Activated T-helper 2 cell treated with anti-CD3 and anti-CD28 coated beads, Interferon-gamma antibody, Interleukin-2, Interleukin-4, amounts not matched to agents 10 μg/mL and 5 μg/mL and 100 μg/mL, durations not matched to agents 14 hours and 24 hours and 36 hours (primary cell): ENCODE results near the gene SNAI3. TPM values are rescaled to one million over a fixed set of nuclear protein-coding genes. Genes with fewer than 3 reads are reported as not detected.

Experiments used
- DNase-seq: peaks from one replicate; pipeline ENCODE4 v3.0.0; 2021; ENCODE audit warnings: low spot score
- H3K27ac Mint-ChIP-seq: one replicate; pipeline ENCODE4 v1.8.0; 2021; ENCODE audit warnings: mixed read lengths
- H3K27me3 Mint-ChIP-seq: one replicate; pipeline ENCODE4 v1.8.0; 2021; ENCODE audit warnings: low read depth, mixed read lengths
- H3K36me3 Mint-ChIP-seq: one replicate; pipeline ENCODE4 v1.8.0; 2021; ENCODE audit warnings: low read depth, mixed read lengths
- H3K4me1 Mint-ChIP-seq: one replicate; pipeline ENCODE4 v1.8.0; 2021; ENCODE audit warnings: low read depth, mixed read lengths
- H3K4me3 Mint-ChIP-seq: one replicate; pipeline ENCODE4 v1.8.0; 2021; ENCODE audit warnings: low read depth, mild to moderate bottlenecking, moderate library complexity, mixed read lengths
- H3K9me3 Mint-ChIP-seq: one replicate; pipeline ENCODE4 v1.8.0; 2021; ENCODE audit warnings: mixed read lengths
- intact Hi-C: fragments of 100-400 bp; cut with micrococcal nuclease; formaldehyde crosslinking; loops from one replicate; pipeline ENCODE4 v1.15.1; 2023
- total RNA-seq: library from RNA; stranded (reverse); gene quantifications from 2 replicates; pipeline ENCODE4 v1.2.3, GENCODE V29; 2022

The SNAI3 gene
- total RNA-seq, 1 donor from 2014 or later, result 2.0 TPM

- no peak overlapping the region for H3K4me3 Mint-ChIP-seq
- H3K27ac Mint-ChIP-seq, result no peak overlapping the region
- no peaks in the 10 kb centered on the region for H3K4me1 Mint-ChIP-seq
- intact Hi-C loops, result no loop called here
- H3K9me3 Mint-ChIP-seq, result no peaks in the 10 kb centered on the region
- no peaks in the 10 kb centered on the region for H3K27me3 Mint-ChIP-seq
- H3K36me3 Mint-ChIP-seq, result peaks cover 37% of the 10 kb centered on the region
- DNase-seq, result no peak
These were observed 30.3 kb upstream of the SNAI3 start for GRCh38 chr16:88716601-88717001.

GRCh38 chr16:88716201-88716600, 29.9 kb upstream of the SNAI3 start:
- no peaks in the 10 kb centered on the region for H3K27me3 Mint-ChIP-seq
- peaks cover 37% of the 10 kb centered on the region for H3K36me3 Mint-ChIP-seq
- H3K27ac Mint-ChIP-seq, result no peak overlapping the region
- intact Hi-C loops, result no loop called here
- H3K4me1 Mint-ChIP-seq, result no peaks in the 10 kb centered on the region
- no peak for DNase-seq
- H3K9me3 Mint-ChIP-seq, result no peaks in the 10 kb centered on the region
- no peak overlapping the region for H3K4me3 Mint-ChIP-seq

- Mint-ChIP-seq H3K4me1 (no peaks in the 10 kb centered on the region), H3K27ac (no peak overlapping the region), H3K4me3 (no peak overlapping the region), H3K36me3 (peaks cover 34% of the 10 kb centered on the region), H3K9me3 (no peaks in the 10 kb centered on the region), H3K27me3 (no peaks in the 10 kb centered on the region)
- no peak for DNase-seq
- intact Hi-C loops, result no loop called here
These were observed 29.2 kb upstream of the SNAI3 start for GRCh38 chr16:88715312-88716190.

GRCh38 chr16:88714420-88715302, 28.4 kb upstream of the SNAI3 start:
- H3K27ac Mint-ChIP-seq, result no peak overlapping the region
- no peaks in the 10 kb centered on the region for H3K27me3 Mint-ChIP-seq
- no peak overlapping the region for H3K4me3 Mint-ChIP-seq
- no peaks in the 10 kb centered on the region for H3K4me1 Mint-ChIP-seq
- no peaks in the 10 kb centered on the region for H3K9me3 Mint-ChIP-seq
- H3K36me3 Mint-ChIP-seq, result peaks cover 29% of the 10 kb centered on the region
- intact Hi-C loops, result no loop called here
- DNase-seq, result no peak

GRCh38 chr16:88713568-88714419, 27.5 kb upstream of the SNAI3 start:
- DNase-seq, result no peak
- intact Hi-C loops, result no loop called here
- Mint-ChIP-seq H3K36me3 (peaks cover 20% of the 10 kb centered on the region), H3K9me3 (no peaks in the 10 kb centered on the region), H3K27me3 (no peaks in the 10 kb centered on the region), H3K4me3 (no peak overlapping the region), H3K27ac (no peak overlapping the region), H3K4me1 (no peaks in the 10 kb centered on the region)

GRCh38 chr16:88713054-88713453, 26.7 kb upstream of the SNAI3 start:
- peaks cover 14% of the 10 kb centered on the region for H3K36me3 Mint-ChIP-seq
- intact Hi-C loops, result no loop called here
- no peak for DNase-seq
- H3K27me3 Mint-ChIP-seq, result no peaks in the 10 kb centered on the region
- no peaks in the 10 kb centered on the region for H3K9me3 Mint-ChIP-seq
- H3K4me1 Mint-ChIP-seq, result no peaks in the 10 kb centered on the region
- H3K27ac Mint-ChIP-seq, result no peak overlapping the region
- no peak overlapping the region for H3K4me3 Mint-ChIP-seq

- Mint-ChIP-seq H3K4me3 (no peak overlapping the region), H3K27me3 (no peaks in the 10 kb centered on the region), H3K9me3 (no peaks in the 10 kb centered on the region), H3K36me3 (peaks cover 9% of the 10 kb centered on the region), H3K4me1 (peaks cover 1% of the 10 kb centered on the region), H3K27ac (no peak overlapping the region)
- intact Hi-C loops, result no loop called here
- DNase-seq, result no peak
These were observed 26.2 kb upstream of the SNAI3 start for GRCh38 chr16:88712362-88712979.

GRCh38 chr16:88711750-88712340, 25.5 kb upstream of the SNAI3 start:
- no peaks in the 10 kb centered on the region for H3K9me3 Mint-ChIP-seq
- H3K4me1 Mint-ChIP-seq, result peaks cover 7% of the 10 kb centered on the region
- H3K27me3 Mint-ChIP-seq, result no peaks in the 10 kb centered on the region
- H3K4me3 Mint-ChIP-seq, result no peak overlapping the region
- H3K36me3 Mint-ChIP-seq, result peaks cover 4% of the 10 kb centered on the region
- intact Hi-C loops, result no loop called here
- DNase-seq, result no peak
- H3K27ac Mint-ChIP-seq, result no peak overlapping the region

GRCh38 chr16:88710556-88710955, 24.2 kb upstream of the SNAI3 start:
- Mint-ChIP-seq H3K36me3 (peaks cover 4% of the 10 kb centered on the region), H3K4me3 (no peak overlapping the region), H3K9me3 (no peaks in the 10 kb centered on the region), H3K27ac (no peak overlapping the region), H3K4me1 (peaks cover 7% of the 10 kb centered on the region), H3K27me3 (no peaks in the 10 kb centered on the region)
- DNase-seq, result no peak
- intact Hi-C loops, result no loop called here

GRCh38 chr16:88706965-88707826, 20.9 kb upstream of the SNAI3 start:
- Mint-ChIP-seq H3K4me1 (peaks cover 34% of the 10 kb centered on the region), H3K9me3 (no peaks in the 10 kb centered on the region), H3K4me3 (peak overlapping the region; percentile 87), H3K27ac (peak overlapping the region; percentile 61), H3K27me3 (no peaks in the 10 kb centered on the region), H3K36me3 (peaks cover 7% of the 10 kb centered on the region)
- intact Hi-C loops, result loop anchor here (1.0 to 2.0 kb wide), 3 partner anchors 30 to 74 kb away; partner anchors contain the start of gene MVD
- no peak for DNase-seq
